H1 (cell line): ENCODE results near the gene SKAP1. TPM values are rescaled to one million over a fixed set of nuclear protein-coding genes. Genes with fewer than 3 reads are reported as not detected.

ENCODE experiments used
- CTCF ChIA-PET: fragments of 300-600 bp; sonication (Branson Sonifier 250); formaldehyde crosslinking; loops from one replicate; lab custom pipeline; 2021; ENCODE audit not compliant: partially characterized antibody; lab: Charles Lee
- POLR2A ChIA-PET: fragments of 300-600 bp; sonication (Branson Sonifier 250); formaldehyde crosslinking; loops from one replicate; lab custom pipeline; 2021; ENCODE audit warnings: inconsistent platforms; ENCODE audit not compliant: partially characterized antibody; lab: Charles Lee
- DNase-seq, 2 experiments: peaks; one replicate each; pipeline versions ENCODE4 v3.0.0 to v3.0.0-alpha.2; 2010 to 2022; ENCODE audit warnings: low spot score in 2 of 2, low read depth in 1 of 2, mixed read lengths in 1 of 2
- FAIRE-seq: peaks from 2 replicates; lab custom pipeline; 2011; peaks lifted over from hg19 to GRCh38; lab: Jason Lieb, UNC
- H2AFZ ChIP-seq: 2 replicates; pipeline ENCODE4 v1.8.1; 2012; ENCODE audit warnings: low read length, inconsistent platforms
- H2AK5ac ChIP-seq: 2 replicates; pipeline ENCODE4 v1.6.1; 2013; ENCODE audit warnings: low read depth, low read length
- H2BK120ac ChIP-seq: replicated peaks from 2 replicates; pipeline ENCODE3; 2013; ENCODE audit warnings: low read depth, low read length, inconsistent platforms
- H2BK12ac ChIP-seq: 2 replicates; pipeline ENCODE4 v1.6.1; 2013; ENCODE audit warnings: low read depth, low read length
- H2BK15ac ChIP-seq: 2 replicates; pipeline ENCODE4 v1.6.1; 2013; ENCODE audit warnings: low read length
- H2BK20ac ChIP-seq: 2 replicates; pipeline ENCODE4 v1.6.1; 2013; ENCODE audit warnings: low read length
- H2BK5ac ChIP-seq: 2 replicates; pipeline ENCODE4 v1.6.1; 2013; ENCODE audit warnings: low read depth, low read length
- H3K14ac ChIP-seq: 2 replicates; pipeline ENCODE4 v1.6.1; 2013; ENCODE audit warnings: inconsistent platforms; ENCODE audit not compliant: insufficient read length
- H3K18ac ChIP-seq: 2 replicates; pipeline ENCODE4 v1.6.1; 2013; ENCODE audit warnings: low read length; ENCODE audit errors: extremely low read depth
- H3K23ac ChIP-seq: 2 replicates; pipeline ENCODE4 v1.6.1; 2013; ENCODE audit warnings: inconsistent platforms; ENCODE audit not compliant: insufficient read length
- H3K23me2 ChIP-seq: 2 replicates; pipeline ENCODE4 v1.6.1; 2013; ENCODE audit warnings: low read depth, low read length
- H3K27ac ChIP-seq: 2 replicates; pipeline ENCODE4 v1.6.1; 2011; ENCODE audit warnings: low read depth, low read length, inconsistent platforms
- H3K27me3 ChIP-seq, 4 experiments: replicated peaks in 1 of 4; 1 replicate in 1 of 4; 2 replicates in 3 of 4; pipeline versions ENCODE4 v1.6.1 to v1.8.1; 2011 to 2013; ENCODE audit warnings: low read length in 3 of 4, mild to moderate bottlenecking in 3 of 4, inconsistent platforms in 2 of 4, mixed read lengths in 2 of 4, moderate library complexity in 1 of 4; ENCODE audit not compliant: control insufficient read depth in 3 of 4, insufficient read depth in 3 of 4; ENCODE audit errors: extremely low read depth in 1 of 4
- H3K36me3 ChIP-seq, 4 experiments: 2 replicates each; pipeline versions ENCODE4 v1.6.1 to v1.8.1; 2011 to 2013; ENCODE audit warnings: mild to moderate bottlenecking in 4 of 4, low read length in 3 of 4, moderate library complexity in 2 of 4, control low read depth in 1 of 4, inconsistent platforms in 1 of 4; ENCODE audit not compliant: insufficient read depth in 4 of 4, control insufficient read depth in 2 of 4
- H3K4ac ChIP-seq: replicated peaks from 2 replicates; pipeline ENCODE3; 2013; ENCODE audit warnings: low read length, low read depth, mixed read lengths, inconsistent platforms; ENCODE audit not compliant: insufficient read length
- H3K4me1 ChIP-seq, 4 experiments: replicated peaks in 1 of 4; 1 replicate in 1 of 4; 2 replicates in 3 of 4; pipeline versions ENCODE4 v1.6.1 to v1.8.1; 2011 to 2013; ENCODE audit warnings: low read length in 3 of 4, inconsistent platforms in 2 of 4, mixed read lengths in 1 of 4; ENCODE audit not compliant: insufficient read depth in 4 of 4, control insufficient read depth in 3 of 4
- H3K4me2 ChIP-seq, 2 experiments: 2 replicates each; pipeline versions ENCODE4 v1.6.1 to v1.8.1; 2011 to 2013; ENCODE audit warnings: low read depth in 2 of 2, low read length in 2 of 2, control low read depth in 1 of 2, inconsistent platforms in 1 of 2, mild to moderate bottlenecking in 1 of 2; ENCODE audit not compliant: insufficient read depth in 1 of 2
- H3K4me3 ChIP-seq, 4 experiments: fragments of 200-600, 300-600 bp in 1 of 4; sonication (generic), shearing (Covaris generic), sonication (Bioruptor Twin) in 1 of 4; 2 replicates each; pipeline versions ENCODE4 v1.5.1 to v1.8.1; 2011 to 2016; ENCODE audit warnings: low read length in 4 of 4, low read depth in 3 of 4, control low read depth in 2 of 4, inconsistent platforms in 2 of 4, mild to moderate bottlenecking in 2 of 4, mixed read lengths in 1 of 4, moderate library complexity in 1 of 4; ENCODE audit not compliant: insufficient read depth in 2 of 4; ENCODE audit errors: extremely low read depth in 1 of 4
- H3K56ac ChIP-seq: replicated peaks from 2 replicates; pipeline ENCODE3; 2013; ENCODE audit warnings: low read depth, mild to moderate bottlenecking, mixed read lengths, low read length, inconsistent platforms; ENCODE audit not compliant: insufficient read length
- H3K79me1 ChIP-seq: 2 replicates; pipeline ENCODE4 v1.6.1; 2013; ENCODE audit warnings: low read depth, low read length, control low read depth
- H3K79me2 ChIP-seq, 2 experiments: 2 replicates each; pipeline versions ENCODE4 v1.6.1 to v1.8.1; 2012 to 2013; ENCODE audit warnings: low read length in 2 of 2, mild to moderate bottlenecking in 2 of 2, inconsistent platforms in 1 of 2; ENCODE audit not compliant: insufficient read depth in 2 of 2, control insufficient read depth in 1 of 2
- H3K9ac ChIP-seq, 4 experiments: replicated peaks in 1 of 4; 1 replicate in 1 of 4; 2 replicates in 3 of 4; pipeline versions ENCODE4 v1.6.1 to v1.8.1; 2011 to 2013; ENCODE audit warnings: low read depth in 3 of 4, low read length in 3 of 4, control low read depth in 2 of 4, mild to moderate bottlenecking in 2 of 4, moderate library complexity in 2 of 4, inconsistent platforms in 1 of 4; ENCODE audit errors: extremely low read depth in 1 of 4
- H3K9me3 ChIP-seq, 2 experiments: 2 replicates each; pipeline versions ENCODE4 v1.6.1 to v1.8.1; 2012 to 2013; ENCODE audit warnings: mild to moderate bottlenecking in 2 of 2, moderate library complexity in 2 of 2, control low read depth in 1 of 2, inconsistent platforms in 1 of 2, low read depth in 1 of 2, low read length in 1 of 2, mixed read lengths in 1 of 2; ENCODE audit not compliant: insufficient read depth in 2 of 2
- H4K20me1 ChIP-seq, 2 experiments: replicated peaks in 1 of 2; 2 replicates each; pipeline versions ENCODE3 to v1.8.1; 2011 to 2013; ENCODE audit warnings: inconsistent platforms in 2 of 2, low read length in 2 of 2, mild to moderate bottlenecking in 1 of 2; ENCODE audit not compliant: insufficient read depth in 2 of 2, control insufficient read depth in 1 of 2
- H4K5ac ChIP-seq: 2 replicates; pipeline ENCODE4 v1.6.1; 2013; ENCODE audit warnings: low read length, low read depth, mixed read lengths, inconsistent platforms; ENCODE audit not compliant: insufficient read length
- H4K8ac ChIP-seq: 2 replicates; pipeline ENCODE4 v1.8.0; 2013; ENCODE audit warnings: mild to moderate bottlenecking, moderate library complexity, low read length, inconsistent platforms; ENCODE audit not compliant: insufficient read depth; ENCODE audit errors: extremely low read depth
- H4K91ac ChIP-seq: replicated peaks from 2 replicates; pipeline ENCODE3; 2013; ENCODE audit warnings: low read length, mixed read lengths, inconsistent platforms; ENCODE audit not compliant: insufficient read length
- BCL11A ChIP-seq, 2 experiments: IDR thresholded peaks; one replicate each; pipeline ENCODE4 v1.6.1; 2011; ENCODE audit warnings: low read depth in 2 of 2, low read length in 2 of 2, mild to moderate bottlenecking in 2 of 2
- GTF2F1 ChIP-seq: IDR thresholded peaks from 2 replicates; pipeline ENCODE4 v1.6.1; 2012; ENCODE audit warnings: low read depth, low read length, improper control_type of control experiment, borderline replicate concordance
- HDAC2 ChIP-seq, 2 experiments: fragments of 300-600 bp in 1 of 2; sonication (generic) in 1 of 2; IDR thresholded peaks; 2 replicates each; pipeline ENCODE4 v1.6.1; 2011 to 2012; ENCODE audit warnings: low read depth in 2 of 2, low read length in 2 of 2, mild to moderate bottlenecking in 2 of 2, moderate library complexity in 2 of 2, borderline replicate concordance in 1 of 2, inconsistent platforms in 1 of 2
- NANOG ChIP-seq: IDR thresholded peaks from 2 replicates; pipeline ENCODE4 v1.6.1; 2011; ENCODE audit warnings: low read length, low read depth, mild to moderate bottlenecking, inconsistent platforms; ENCODE audit not compliant: insufficient read depth, poor library complexity, severe bottlenecking
- YY1 ChIP-seq: IDR thresholded peaks from 2 replicates; pipeline ENCODE4 v1.6.1; 2011; ENCODE audit warnings: low read depth, mild to moderate bottlenecking, low read length
- WGBS, 2 experiments: shearing (Covaris generic) in 1 of 2; methylation state at CpG; one replicate each; pipeline versions ENCODE4 v1.1.6 to v1.1.7; 2013 to 2015; ENCODE audit warnings: low lambda C conversion rate in 2 of 2, mixed read lengths in 2 of 2, inconsistent platforms in 1 of 2, low coverage in 1 of 2, missing lambda C conversion rate in 1 of 2; ENCODE audit not compliant: insufficient replicate concordance in 2 of 2, insufficient coverage in 1 of 2, insufficient read length in 1 of 2; ENCODE audit errors: extremely low coverage in 1 of 2, missing lambda C conversion rate in 1 of 2; 5-methylcytosine and 5-hydroxymethylcytosine counted together
- polyA plus RNA-seq, 7 experiments: library from polyadenylated mRNA; depleted of rRNA in 3 of 7; stranded (reverse) in 5 of 7; unstranded in 2 of 7; fragments of >200 nt in 5 of 7; fragments of 200-250 nt in 2 of 7; gene quantifications; 1 replicate in 5 of 7; 2 replicates in 1 of 7; 4 replicates in 1 of 7; pipeline versions ENCODE4 v1.2.1 to v1.2.3, GENCODE V29; 2011 to 2013; ENCODE audit warnings: missing spikeins in 2 of 7, mixed read lengths in 2 of 7
- total RNA-seq: library from RNA; stranded (reverse); fragmentation: NEBNext Ultra II Directional; extraction: Animal tissue kit (Norgen Biotek cat#: 25700); gene quantifications from 2 replicates; pipeline ENCODE4 v1.2.1, GENCODE V29; 2021

SKAP1 gene
- total and polyA plus RNA-seq, 2 of the 8 experiments (the other 6 are each of a cell fraction or from before 2014, with no cell fraction given), result not detected

DNA sequence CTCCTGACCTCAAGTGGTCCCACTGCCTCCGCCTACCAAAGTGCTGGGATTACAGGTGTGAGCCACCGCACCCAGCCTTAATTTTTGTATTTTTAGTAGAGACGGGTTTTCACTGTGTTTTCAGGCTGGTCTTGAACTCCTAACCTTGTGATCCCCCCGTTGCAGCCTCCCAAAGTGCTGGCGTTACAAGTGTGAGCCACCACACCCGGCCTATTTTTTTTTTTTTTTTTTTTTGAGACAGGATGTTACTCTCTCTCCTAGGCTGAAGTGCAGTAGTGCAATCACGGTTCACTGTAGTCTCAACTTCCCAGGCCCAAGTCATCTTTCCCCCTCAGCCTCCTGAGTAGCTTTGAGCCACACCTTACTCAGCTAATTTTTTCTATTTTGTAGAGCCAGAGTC is 325.6 kb downstream of the SKAP1 start:
- H3K23ac ChIP-seq, result no peak overlapping the region
- no peak for FAIRE-seq

More for the DNA sequence above, 325.6 kb downstream of the SKAP1 start:
- DNase-seq, result no peak
- Histone ChIP-seq H3K23me2 (peaks cover 17% of the 10 kb centered on the region), H3K9me3 (no peaks in the 10 kb centered on the region), H2AFZ (no peak overlapping the region), H2BK5ac (no peak overlapping the region), H3K4me3 (no peak overlapping the region), H4K91ac (no peak overlapping the region), H2BK15ac (no peak overlapping the region), H3K4ac (no peak overlapping the region), H2BK12ac (no peak overlapping the region), H3K27me3 (no peaks in the 10 kb centered on the region), H3K18ac (no peak overlapping the region), H3K79me1 (no peaks in the 10 kb centered on the region), H3K4me1 (peaks cover 0 to 1% (median 0%) of the 10 kb centered on the region in 4 experiments; a peak in 2 of 7 replicates), H3K4me2 (no peak overlapping the region), H2AK5ac (no peak overlapping the region), H3K36me3 (peaks cover 0 to 1% (median 0%) of the 10 kb centered on the region in 4 experiments; a peak in 1 of 8 replicates), H2BK120ac (no peak overlapping the region), H3K9ac (no peak overlapping the region), H4K20me1 (peaks cover 0 to 1% of the 10 kb centered on the region in 2 experiments), H3K27ac (no peak overlapping the region), H3K79me2 (peaks cover 3 to 26% of the 10 kb centered on the region in 2 experiments; a peak in 3 of 4 replicates), H4K8ac (no peak overlapping the region), H2BK20ac (no peak overlapping the region), H3K14ac (no peak overlapping the region), H3K56ac (no peak overlapping the region), H4K5ac (no peak overlapping the region)
- ChIA-PET POLR2A (interaction anchor here (1.2 to 1.8 kb wide), 3 partner anchors 49 to 56 kb away, joined by 3 to 4 read pairs (median 3); partner anchors contain the start of gene NFE2L1), CTCF (interaction anchor here (2.6 to 6.0 kb wide), 3 partner anchors 24 to 36 kb away, joined by 11 to 33 read pairs (median 18); no protein-coding TSS in a partner anchor)
- WGBS, 2 experiments, result 91% methylated on average over 6 of the region's 7 CpGs; no CpG with 5 or more reads in 1 of the 2 experiments
- TF ChIP-seq NANOG (no peak), BCL11A (IDR thresholded peaks at IDR 0.05; ENCODE audit: low read depth in 2 of 2, low read length in 2 of 2) (no peak), YY1 (no peak), HDAC2 (IDR thresholded peaks at IDR 0.05; ENCODE audit: borderline replicate concordance in 1 of 2, low read depth in 2 of 2, low read length in 2 of 2) (no peak), GTF2F1 (no peak)
